ENCODE results near the gene CAMK1D.

Gene CAMK1D

GRCh38 chr10:12629767-12630165 is 280.4 kb downstream of the CAMK1D start:
- DNase-seq (ENCODE audit: low read depth), result no peak
- TF ChIP-seq CTCF (IDR thresholded peaks at IDR 0.05; ENCODE audit: low read depth, low read length, missing control alignments), result no peak
- no peak overlapping the region for H3K4me3 ChIP-seq (ENCODE audit: low read depth, low read length)
- in situ Hi-C loops (cut with HindIII; ENCODE audit: low sequenced_read_pairs), result no loop called here

- DNase-seq (ENCODE audit: low read depth), result no peak
- TF ChIP-seq CTCF (IDR thresholded peaks at IDR 0.05; ENCODE audit: low read depth, low read length, missing control alignments), result no peak
- no peak overlapping the region for H3K4me3 ChIP-seq (ENCODE audit: low read depth, low read length)
- in situ Hi-C loops (cut with HindIII; ENCODE audit: low sequenced_read_pairs), result no loop called here
Measured at GRCh38 chr10:12631216-12631615, 281.9 kb downstream of the CAMK1D start.

- H3K4me3 ChIP-seq (ENCODE audit: low read depth, low read length), result no peak overlapping the region
- no peak for DNase-seq (ENCODE audit: low read depth)
- in situ Hi-C loops (cut with HindIII; ENCODE audit: low sequenced_read_pairs), result no loop called here
- no peak for TF ChIP-seq CTCF (IDR thresholded peaks at IDR 0.05; ENCODE audit: low read depth, low read length, missing control alignments)
Measured at GRCh38 chr10:12631787-12632562, 282.6 kb downstream of the CAMK1D start.

- no peak for DNase-seq (ENCODE audit: low read depth)
- in situ Hi-C loops (cut with HindIII; ENCODE audit: low sequenced_read_pairs), result no loop called here
- no peak for TF ChIP-seq CTCF (IDR thresholded peaks at IDR 0.05; ENCODE audit: low read depth, low read length, missing control alignments)
- H3K4me3 ChIP-seq (ENCODE audit: low read depth, low read length), result no peak overlapping the region
Measured at GRCh38 chr10:12633776-12634620, 284.7 kb downstream of the CAMK1D start.

- no peak for TF ChIP-seq CTCF (IDR thresholded peaks at IDR 0.05; ENCODE audit: low read depth, low read length, missing control alignments)
- no peak overlapping the region for H3K4me3 ChIP-seq (ENCODE audit: low read depth, low read length)
- in situ Hi-C loops (cut with HindIII; ENCODE audit: low sequenced_read_pairs), result no loop called here
- no peak for DNase-seq (ENCODE audit: low read depth)
Measured at GRCh38 chr10:12634621-12634931, 285.2 kb downstream of the CAMK1D start.

GRCh38 chr10:12635127-12635541 is 285.8 kb downstream of the CAMK1D start:
- no peak for DNase-seq (ENCODE audit: low read depth)
- no peak overlapping the region for H3K4me3 ChIP-seq (ENCODE audit: low read depth, low read length)
- in situ Hi-C loops (cut with HindIII; ENCODE audit: low sequenced_read_pairs), result no loop called here
- TF ChIP-seq CTCF (IDR thresholded peaks at IDR 0.05; ENCODE audit: low read depth, low read length, missing control alignments), result no peak

All from astrocyte of the cerebellum (primary cell).